Lower leg skin (tissue), 4 donors: ENCODE results near the gene NUTM1. TPM values are rescaled to one million over a fixed set of nuclear protein-coding genes. Genes with fewer than 3 reads are reported as not detected.

Experiments
- DNase-seq, 2 donors: peaks; one replicate each; pipeline ENCODE4 v3.0.0-alpha.2; 2019; ENCODE audit warnings: low spot score in 2 of 2
- H3K4me3 ChIP-seq: fragments of 200-600 bp; sonication (generic); 2 replicates; pipeline ENCODE4 v1.5.1; 2017; ENCODE audit warnings: mild to moderate bottlenecking, low read depth; ENCODE audit not compliant: poor library complexity, severe bottlenecking
- POLR2A ChIP-seq, 2 donors: fragments of 450-650 bp; IDR thresholded peaks; one replicate each; pipeline ENCODE4 v1.6.1; 2016 to 2017; ENCODE audit warnings: antibody characterized with exemption in 2 of 2, mild to moderate bottlenecking in 1 of 2, moderate library complexity in 1 of 2
- WGBS, 2 donors: methylation state at CpG; one replicate each; pipeline ENCODE4 v1.1.5; 2018; 5-methylcytosine and 5-hydroxymethylcytosine counted together
- intact Hi-C: fragments of 100-400 bp; cut with DNase I; formaldehyde crosslinking; loops from one replicate; pipeline ENCODE4 v1.15.0; 2023; ENCODE audit warnings: low total_unique reads
- total RNA-seq, 4 donors: library from RNA; depleted of rRNA; stranded (reverse); fragments of >200 nt; gene quantifications; one replicate each; pipeline ENCODE4 v1.1.0, GENCODE V29; 2016
- TF ChIP-seq, protein P1 (sequence below), 3 donors: fragments of 450-650 bp; IDR thresholded peaks; one replicate each; pipeline ENCODE4 v1.5.1; 2016; ENCODE audit warnings: antibody characterized with exemption in 3 of 3, mild to moderate bottlenecking in 3 of 3, moderate library complexity in 2 of 3

The NUTM1 gene
- total RNA-seq, 4 donors from 2014 or later: not detected

DNA sequence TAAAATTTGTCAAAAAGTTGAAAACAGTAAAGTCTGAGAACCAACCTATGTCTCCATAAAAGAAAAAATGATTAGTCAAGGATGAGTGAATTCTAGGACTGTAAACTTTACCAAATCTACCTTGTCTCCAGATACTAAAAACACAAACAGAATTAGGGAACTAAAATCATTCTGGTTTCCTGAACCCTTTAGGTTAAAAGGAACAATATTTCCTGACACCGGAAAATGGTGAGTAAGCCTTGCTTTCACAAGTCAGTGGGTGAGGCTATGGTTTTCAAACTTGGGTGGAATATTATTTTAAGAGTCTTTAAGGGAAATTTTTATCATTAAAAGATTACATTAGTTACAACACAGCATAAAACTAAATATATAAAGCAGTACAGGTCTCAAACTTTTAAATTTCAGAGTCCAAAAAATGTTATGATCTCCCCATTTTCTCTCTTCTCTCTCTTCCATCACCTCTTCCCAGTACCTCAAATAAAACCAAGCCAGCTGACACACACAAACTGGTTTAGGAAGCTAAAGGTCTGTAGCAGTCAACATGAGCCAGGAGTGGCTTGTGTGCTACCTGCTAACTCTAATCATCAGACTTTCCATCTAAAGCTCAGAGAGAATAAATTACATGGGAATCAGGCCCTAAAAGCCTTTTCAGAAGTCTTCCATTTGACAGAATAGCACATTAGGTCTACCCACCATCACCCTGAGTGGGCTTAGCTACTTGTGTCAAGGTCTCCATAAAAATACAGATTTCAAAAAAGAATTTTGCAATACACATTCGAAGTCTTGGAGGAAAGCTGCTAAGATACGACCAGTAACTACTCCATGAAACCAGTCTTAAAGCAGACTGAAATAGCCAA, 7.7 kb upstream of the NUTM1 start:
- TF ChIP-seq, protein P1, sequence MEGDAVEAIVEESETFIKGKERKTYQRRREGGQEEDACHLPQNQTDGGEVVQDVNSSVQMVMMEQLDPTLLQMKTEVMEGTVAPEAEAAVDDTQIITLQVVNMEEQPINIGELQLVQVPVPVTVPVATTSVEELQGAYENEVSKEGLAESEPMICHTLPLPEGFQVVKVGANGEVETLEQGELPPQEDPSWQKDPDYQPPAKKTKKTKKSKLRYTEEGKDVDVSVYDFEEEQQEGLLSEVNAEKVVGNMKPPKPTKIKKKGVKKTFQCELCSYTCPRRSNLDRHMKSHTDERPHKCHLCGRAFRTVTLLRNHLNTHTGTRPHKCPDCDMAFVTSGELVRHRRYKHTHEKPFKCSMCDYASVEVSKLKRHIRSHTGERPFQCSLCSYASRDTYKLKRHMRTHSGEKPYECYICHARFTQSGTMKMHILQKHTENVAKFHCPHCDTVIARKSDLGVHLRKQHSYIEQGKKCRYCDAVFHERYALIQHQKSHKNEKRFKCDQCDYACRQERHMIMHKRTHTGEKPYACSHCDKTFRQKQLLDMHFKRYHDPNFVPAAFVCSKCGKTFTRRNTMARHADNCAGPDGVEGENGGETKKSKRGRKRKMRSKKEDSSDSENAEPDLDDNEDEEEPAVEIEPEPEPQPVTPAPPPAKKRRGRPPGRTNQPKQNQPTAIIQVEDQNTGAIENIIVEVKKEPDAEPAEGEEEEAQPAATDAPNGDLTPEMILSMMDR (IDR thresholded peaks at IDR 0.05): no peak
- TF ChIP-seq POLR2A (IDR thresholded peaks at IDR 0.05): no peak
- intact Hi-C loops: no loop called here
- 73 to 79% methylated on average over 3 of the region's 3 CpGs for WGBS, 2 donors
- H3K4me3 ChIP-seq: no peak overlapping the region
- DNase-seq: peak in 1 of 2 donors; percentile 37

DNA sequence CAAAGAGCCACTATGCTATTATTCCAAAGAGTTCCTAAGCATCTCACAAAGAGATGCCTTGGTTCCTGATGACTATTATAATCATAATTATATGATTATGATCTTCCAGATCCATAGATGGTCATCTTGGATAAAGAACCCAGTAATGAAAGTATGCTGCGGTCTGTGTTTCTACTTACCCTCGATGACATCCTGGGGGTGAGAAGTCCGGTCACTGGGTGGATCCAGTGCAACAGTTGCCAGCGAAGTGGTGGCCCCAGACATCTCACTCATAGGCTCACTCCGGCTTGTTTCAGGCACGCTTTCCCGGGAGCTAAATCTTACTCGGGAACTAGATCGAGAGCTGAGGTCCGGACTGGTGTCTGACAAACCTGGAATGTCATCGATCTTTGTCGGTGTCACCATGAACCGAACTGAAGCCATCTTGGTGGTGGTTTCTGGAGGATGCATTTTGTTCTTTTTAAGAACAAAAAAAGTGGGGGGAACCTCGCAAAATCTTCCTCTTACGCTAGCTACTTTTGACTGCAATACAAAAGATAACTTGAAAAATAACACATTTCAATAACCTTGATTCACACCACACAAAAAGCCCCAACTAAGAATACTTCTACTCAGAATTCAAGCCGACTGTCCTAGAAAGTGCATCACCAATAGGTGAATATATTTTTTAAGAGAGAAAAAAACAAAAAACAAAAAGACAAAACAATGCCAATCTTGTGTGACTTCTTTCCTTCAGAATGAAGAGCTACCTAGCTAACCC, 6.7 kb upstream of the NUTM1 start:
- 87 to 89% methylated on average over 16 of the region's 16 CpGs for WGBS, 2 donors
- intact Hi-C loops: no loop called here
- no peak overlapping the region for H3K4me3 ChIP-seq
- TF ChIP-seq, protein P1 (IDR thresholded peaks at IDR 0.05): no peak
- TF ChIP-seq POLR2A (IDR thresholded peaks at IDR 0.05): no peak
- peak in 1 of 2 donors; percentile 82 for DNase-seq

DNA sequence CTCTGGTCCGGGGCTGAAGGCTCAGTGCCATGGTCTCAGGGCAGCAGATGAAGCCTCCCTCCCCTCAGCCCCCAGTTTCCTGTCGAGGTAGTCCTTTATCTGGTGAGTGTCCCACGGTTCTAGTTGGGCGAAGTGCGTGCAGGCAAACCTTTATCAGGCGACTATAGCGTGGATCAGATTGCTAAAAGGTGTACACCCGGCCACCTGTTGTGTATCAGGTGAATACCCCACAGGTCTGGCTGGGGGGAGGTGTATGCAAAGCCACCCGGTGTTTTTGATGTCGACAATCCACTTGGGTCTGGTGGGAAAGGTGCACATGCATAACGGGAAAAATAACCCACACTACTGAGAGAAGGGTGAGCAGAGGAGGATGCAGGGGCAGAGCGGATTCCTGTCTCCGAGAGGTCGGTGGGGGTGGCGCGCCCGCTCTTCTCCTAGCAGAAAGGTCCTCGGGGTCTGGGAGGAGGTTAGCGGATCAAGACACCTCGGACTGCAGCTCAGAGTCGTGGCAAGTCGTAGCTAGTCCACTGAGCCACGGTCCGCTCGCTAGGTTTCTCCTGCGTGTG, 6.0 kb upstream of the NUTM1 start:
- peak; percentile 24 to 75 for DNase-seq
- intact Hi-C loops: no loop called here
- H3K4me3 ChIP-seq: peak overlapping the region; percentile 88
- TF ChIP-seq, protein P1 (IDR thresholded peaks at IDR 0.05): no peak
- no peak for TF ChIP-seq POLR2A (IDR thresholded peaks at IDR 0.05)
- 3% methylated on average over 24 to 26 of the region's 26 CpGs for WGBS, 2 donors

DNA sequence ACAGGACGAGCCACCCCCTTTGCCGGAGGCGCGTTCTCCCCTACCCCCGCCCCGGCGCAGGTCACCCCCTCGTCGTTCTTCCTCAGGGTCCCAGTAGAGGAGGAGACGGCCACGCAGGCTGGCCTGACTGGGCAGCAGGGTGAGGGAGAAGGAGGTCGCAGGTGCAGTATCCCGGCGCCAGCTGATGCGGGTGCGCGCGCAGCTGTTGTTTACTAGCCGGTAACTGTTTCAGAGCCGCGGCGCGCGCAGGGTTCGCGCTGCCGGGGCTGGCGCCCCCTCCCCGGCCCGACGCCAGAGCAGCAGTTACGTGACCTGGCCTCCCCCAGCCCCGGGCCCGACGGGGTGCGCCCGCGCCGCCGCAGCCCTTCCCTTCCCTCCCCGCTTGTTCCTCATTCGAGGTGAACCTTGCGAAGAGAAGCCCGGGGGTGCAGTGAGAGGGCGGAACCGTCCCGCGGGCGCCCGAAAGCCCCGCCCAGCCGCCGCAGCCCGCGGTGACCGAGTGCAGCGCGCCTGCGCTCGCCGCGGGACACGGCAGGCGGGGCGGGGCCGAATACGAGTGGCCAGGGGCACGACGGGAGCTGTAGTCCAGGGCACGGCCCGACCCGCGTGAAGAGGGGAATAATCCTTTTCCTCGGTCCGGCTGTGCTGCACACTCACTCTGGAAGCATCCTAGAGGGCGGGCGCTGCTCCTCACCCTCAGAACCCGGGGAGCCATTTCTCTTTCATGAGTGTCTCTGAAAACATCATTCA, 5.4 kb upstream of the NUTM1 start, which contains the start of gene SLC12A6:
TSS of gene SLC12A6 (minus strand) at position 225 of the 750 bp plus-strand sequence. CDS start 1,101 bp downstream, outside the sequence.
- intact Hi-C loops: no loop called here

DNA sequence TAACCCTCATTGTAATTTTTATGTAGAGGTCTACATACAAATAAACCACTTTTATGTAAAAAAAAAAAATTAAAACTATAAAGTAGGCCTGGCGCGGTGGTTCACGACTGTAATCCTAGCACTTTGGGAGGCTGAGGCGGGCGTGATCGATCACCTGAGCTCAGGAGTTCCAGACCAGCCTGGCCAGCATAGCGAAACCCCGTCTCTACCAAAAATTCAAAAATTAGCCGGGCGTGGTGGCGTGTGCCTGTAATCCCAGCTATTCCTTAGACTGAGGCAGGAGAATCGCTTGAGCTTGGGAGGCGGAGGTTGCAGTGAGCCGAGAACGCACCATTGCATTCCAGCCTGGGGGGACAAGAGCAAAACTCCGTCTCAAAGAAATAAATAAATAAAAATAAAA, 4.8 kb upstream of the NUTM1 start:
- 73 to 75% methylated on average over 16 of the region's 16 CpGs for WGBS, 2 donors
- peak in 1 of 2 donors; percentile 83 for DNase-seq
- intact Hi-C loops: no loop called here
- H3K4me3 ChIP-seq: no peak overlapping the region
- no peak for TF ChIP-seq POLR2A (IDR thresholded peaks at IDR 0.05)
- TF ChIP-seq, protein P1 (IDR thresholded peaks at IDR 0.05): no peak

More for the DNA sequence above, 5.4 kb upstream of the NUTM1 start, which contains the start of gene SLC12A6:
- H3K4me3 ChIP-seq: peak within 1 kb of the TSS; percentile 88
- TF ChIP-seq, protein P1 (IDR thresholded peaks at IDR 0.05): no peak
- TF ChIP-seq POLR2A (IDR thresholded peaks at IDR 0.05): no peak
- WGBS, 2 donors: 0 to 2% methylated on average over 44 to 56 of the region's 78 CpGs
- DNase-seq: peak; percentile 85 to 97
